NCI-H2107 (cell line): ENCODE data around the gene SLC17A9.

ENCODE experiments used
- DNase-seq: peaks from one replicate; lab custom pipeline; 2025; lab: John Stamatoyannopoulos, UW

SLC17A9 gene

GRCh38 chr20:62984666-62985443 is 32.3 kb downstream of the SLC17A9 start:
- DNase-seq, result no peak

- DNase-seq, result no peak
These were observed 32.9 kb downstream of the SLC17A9 start for GRCh38 chr20:62985444-62985778.

GRCh38 chr20:62986257-62986800 is 33.8 kb downstream of the SLC17A9 start:
- DNase-seq, result no peak

GRCh38 chr20:62987114-62987513 is 34.6 kb downstream of the SLC17A9 start:
- no peak for DNase-seq

- DNase-seq, result no peak
These were observed 36.7 kb downstream of the SLC17A9 start for GRCh38 chr20:62989201-62989601.

GRCh38 chr20:62990306-62990825 is 37.9 kb downstream of the SLC17A9 start:
- no peak for DNase-seq

GRCh38 chr20:62991196-62991807 is 38.8 kb downstream of the SLC17A9 start:
- no peak for DNase-seq

GRCh38 chr20:62991863-62992262 is 39.4 kb downstream of the SLC17A9 start:
- DNase-seq, result no peak

- no peak for DNase-seq
These were observed 41.5 kb downstream of the SLC17A9 start for GRCh38 chr20:62993856-62994494.

- DNase-seq, result no peak
These were observed 42.4 kb downstream of the SLC17A9 start for GRCh38 chr20:62994869-62995281.

- no peak for DNase-seq
These were observed 43.0 kb downstream of the SLC17A9 start for GRCh38 chr20:62995481-62995880.

GRCh38 chr20:62995898-62996595 is 43.5 kb downstream of the SLC17A9 start:
- no peak for DNase-seq

- no peak for DNase-seq
These were observed 44.1 kb downstream of the SLC17A9 start for GRCh38 chr20:62996596-62996982.

- DNase-seq, result no peak
These were observed 45.0 kb downstream of the SLC17A9 start for GRCh38 chr20:62997417-62998035.

GRCh38 chr20:62998449-62998848 is 45.9 kb downstream of the SLC17A9 start:
- no peak for DNase-seq

GRCh38 chr20:62999580-62999979 is 47.1 kb downstream of the SLC17A9 start:
- DNase-seq, result no peak

GRCh38 chr20:63000036-63000435 is 47.5 kb downstream of the SLC17A9 start:
- no peak for DNase-seq

- DNase-seq, result no peak
These were observed 48.4 kb downstream of the SLC17A9 start for GRCh38 chr20:63000958-63001357.

- DNase-seq, result no peak
These were observed 50.0 kb downstream of the SLC17A9 start for GRCh38 chr20:63002511-63002910.

- DNase-seq, result no peak
These were observed 51.0 kb downstream of the SLC17A9 start for GRCh38 chr20:63003546-63003945.

- DNase-seq, result no peak
These were observed 52.3 kb downstream of the SLC17A9 start for GRCh38 chr20:63004607-63005364.
